NCI-H1417 treated with DMSO at 0.1 percent for 48 hours (cell line): ENCODE data around the gene KANSL1.
"Not testable (repeated sequence)": the region's sequence is repeated elsewhere in the genome, so short reads cannot be mapped to it uniquely, and the experiment has no call there.

Experiments used
- DNase-seq: peaks from one replicate; lab custom pipeline; 2025; lab: John Stamatoyannopoulos, UW

The KANSL1 gene

DNA sequence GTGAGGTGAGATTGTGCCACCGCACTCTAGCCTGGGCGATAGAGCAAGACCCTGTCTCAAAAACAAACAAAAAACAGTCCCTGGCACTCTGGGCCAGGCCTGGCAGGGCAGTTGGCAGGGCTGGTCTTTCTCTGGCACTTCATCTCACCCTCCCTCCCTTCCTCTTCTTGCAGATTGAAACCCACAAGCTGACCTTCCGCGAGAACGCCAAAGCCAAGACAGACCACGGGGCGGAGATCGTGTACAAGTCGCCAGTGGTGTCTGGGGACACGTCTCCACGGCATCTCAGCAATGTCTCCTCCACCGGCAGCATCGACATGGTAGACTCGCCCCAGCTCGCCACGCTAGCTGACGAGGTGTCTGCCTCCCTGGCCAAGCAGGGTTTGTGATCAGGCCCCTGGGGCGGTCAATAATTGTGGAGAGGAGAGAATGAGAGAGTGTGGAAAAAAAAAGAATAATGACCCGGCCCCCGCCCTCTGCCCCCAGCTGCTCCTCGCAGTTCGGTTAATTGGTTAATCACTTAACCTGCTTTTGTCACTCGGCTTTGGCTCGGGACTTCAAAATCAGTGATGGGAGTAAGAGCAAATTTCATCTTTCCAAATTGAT lies 169.3 kb downstream of the KANSL1 start:
- DNase-seq = no peak

DNA sequence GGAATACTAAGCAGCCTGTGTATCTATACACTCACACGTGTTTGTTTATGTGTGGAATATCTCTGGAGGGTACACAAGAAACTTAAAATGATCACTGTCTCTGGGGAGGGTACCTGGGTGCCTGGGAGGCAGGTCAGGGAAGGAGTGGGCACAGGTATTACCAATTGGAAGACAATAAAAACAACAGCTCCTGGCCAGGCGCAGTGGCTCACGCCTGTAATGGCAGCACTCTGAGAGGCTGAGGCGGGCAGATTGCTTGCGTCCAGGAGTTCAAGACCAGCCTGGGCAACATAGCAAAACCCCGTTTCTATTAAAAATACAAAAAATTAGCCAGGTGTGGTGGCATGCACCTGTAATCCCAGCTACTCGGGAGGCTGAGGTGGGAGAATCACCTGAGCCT lies 169.9 kb downstream of the KANSL1 start:
- DNase-seq = not testable (repeated sequence)

- no peak for DNase-seq
These were observed 172.2 kb downstream of the KANSL1 start for GRCh38 chr17:46020998-46021397.

DNA sequence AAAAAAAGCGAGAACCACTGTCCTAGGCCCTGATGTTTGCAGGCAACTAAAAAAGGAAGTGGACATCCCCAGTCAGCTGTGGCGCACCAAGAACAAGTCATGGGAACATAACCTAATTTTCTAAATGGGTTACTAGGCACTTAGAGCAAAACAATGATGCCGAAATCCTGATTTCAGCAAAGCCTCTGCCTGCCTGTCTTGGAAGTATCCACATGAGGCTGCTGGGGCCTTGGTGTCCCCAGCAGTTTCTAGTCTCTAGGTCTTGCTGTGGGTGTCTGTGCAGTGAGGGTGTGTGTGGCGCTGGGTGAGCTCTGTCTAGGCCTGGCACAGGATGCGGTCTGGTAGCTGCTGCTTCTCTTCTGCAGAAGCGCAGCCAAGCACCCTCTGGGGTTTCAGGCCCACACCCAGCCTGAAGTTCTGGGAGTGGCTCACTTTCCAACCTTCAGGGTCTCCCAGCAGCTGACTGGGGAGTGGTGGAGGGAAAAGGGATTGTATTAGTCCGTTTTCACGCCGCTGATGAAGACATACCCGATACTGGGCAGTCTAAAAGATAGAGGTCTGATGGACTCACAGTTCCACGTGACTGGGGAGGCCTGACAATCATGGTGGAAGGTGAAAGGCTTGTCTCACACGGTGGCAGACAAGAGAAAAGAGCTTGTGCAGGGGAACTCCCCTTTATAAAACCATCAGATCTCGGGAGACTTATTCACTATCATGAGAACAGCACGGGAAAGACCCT lies 173.0 kb downstream of the KANSL1 start:
- DNase-seq = no peak

DNA sequence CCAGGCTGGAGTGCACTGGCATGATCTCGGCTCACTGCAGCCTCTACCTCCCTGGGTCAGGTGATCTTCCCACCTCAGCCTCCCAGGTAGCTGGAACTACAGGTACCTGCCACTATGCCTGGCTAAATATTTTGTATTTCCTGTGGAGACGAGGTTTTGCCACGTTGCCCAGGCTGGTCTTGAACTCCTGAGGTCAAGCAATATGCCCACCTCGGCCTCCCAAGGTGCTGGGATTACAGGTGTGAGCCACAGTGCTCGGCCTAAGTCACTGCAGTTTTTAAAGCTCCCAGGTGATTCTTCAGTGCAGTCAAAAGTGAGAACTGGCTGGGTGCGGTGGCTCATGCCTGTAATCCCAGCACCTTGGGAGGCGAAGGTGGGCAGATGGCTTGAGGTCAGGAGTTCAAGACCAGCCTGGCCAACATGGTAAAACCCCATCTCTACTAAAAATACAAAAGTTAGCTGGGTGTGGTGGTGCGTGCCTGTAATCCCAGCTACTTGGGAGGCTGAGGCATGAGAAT lies 173.8 kb downstream of the KANSL1 start:
- DNase-seq = not testable (repeated sequence)

- DNase-seq = no peak
These were observed 179.6 kb downstream of the KANSL1 start for GRCh38 chr17:46013502-46014165.

DNA sequence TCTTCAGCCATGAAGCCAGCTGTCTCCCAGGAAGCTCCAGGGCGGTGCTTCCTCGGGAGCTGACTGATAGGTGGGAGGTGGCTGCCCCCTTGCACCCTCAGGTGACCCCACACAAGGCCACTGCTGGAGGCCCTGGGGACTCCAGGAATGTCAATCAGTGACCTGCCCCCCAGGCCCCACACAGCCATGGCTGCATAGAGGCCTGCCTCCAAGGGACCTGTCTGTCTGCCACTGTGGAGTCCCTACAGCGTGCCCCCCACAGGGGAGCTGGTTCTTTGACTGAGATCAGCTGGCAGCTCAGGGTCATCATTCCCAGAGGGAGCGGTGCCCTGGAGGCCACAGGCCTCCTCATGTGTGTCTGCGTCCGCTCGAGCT lies 180.1 kb downstream of the KANSL1 start:
- DNase-seq = no peak

DNA sequence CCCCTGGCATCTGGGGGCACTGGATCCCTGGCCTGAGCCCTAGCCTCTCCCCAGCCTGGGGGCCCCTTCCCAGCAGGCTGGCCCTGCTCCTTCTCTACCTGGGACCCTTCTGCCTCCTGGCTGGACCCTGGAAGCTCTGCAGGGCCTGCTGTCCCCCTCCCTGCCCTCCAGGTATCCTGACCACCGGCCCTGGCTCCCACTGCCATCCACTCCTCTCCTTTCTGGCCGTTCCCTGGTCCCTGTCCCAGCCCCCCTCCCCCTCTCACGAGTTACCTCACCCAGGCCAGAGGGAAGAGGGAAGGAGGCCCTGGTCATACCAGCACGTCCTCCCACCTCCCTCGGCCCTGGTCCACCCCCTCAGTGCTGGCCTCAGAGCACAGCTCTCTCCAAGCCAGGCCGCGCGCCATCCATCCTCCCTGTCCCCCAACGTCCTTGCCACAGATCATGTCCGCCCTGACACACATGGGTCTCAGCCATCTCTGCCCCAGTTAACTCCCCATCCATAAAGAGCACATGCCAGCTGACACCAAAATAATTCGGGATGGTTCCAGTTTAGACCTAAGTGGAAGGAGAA lies 180.6 kb downstream of the KANSL1 start:
- DNase-seq = no peak

DNA sequence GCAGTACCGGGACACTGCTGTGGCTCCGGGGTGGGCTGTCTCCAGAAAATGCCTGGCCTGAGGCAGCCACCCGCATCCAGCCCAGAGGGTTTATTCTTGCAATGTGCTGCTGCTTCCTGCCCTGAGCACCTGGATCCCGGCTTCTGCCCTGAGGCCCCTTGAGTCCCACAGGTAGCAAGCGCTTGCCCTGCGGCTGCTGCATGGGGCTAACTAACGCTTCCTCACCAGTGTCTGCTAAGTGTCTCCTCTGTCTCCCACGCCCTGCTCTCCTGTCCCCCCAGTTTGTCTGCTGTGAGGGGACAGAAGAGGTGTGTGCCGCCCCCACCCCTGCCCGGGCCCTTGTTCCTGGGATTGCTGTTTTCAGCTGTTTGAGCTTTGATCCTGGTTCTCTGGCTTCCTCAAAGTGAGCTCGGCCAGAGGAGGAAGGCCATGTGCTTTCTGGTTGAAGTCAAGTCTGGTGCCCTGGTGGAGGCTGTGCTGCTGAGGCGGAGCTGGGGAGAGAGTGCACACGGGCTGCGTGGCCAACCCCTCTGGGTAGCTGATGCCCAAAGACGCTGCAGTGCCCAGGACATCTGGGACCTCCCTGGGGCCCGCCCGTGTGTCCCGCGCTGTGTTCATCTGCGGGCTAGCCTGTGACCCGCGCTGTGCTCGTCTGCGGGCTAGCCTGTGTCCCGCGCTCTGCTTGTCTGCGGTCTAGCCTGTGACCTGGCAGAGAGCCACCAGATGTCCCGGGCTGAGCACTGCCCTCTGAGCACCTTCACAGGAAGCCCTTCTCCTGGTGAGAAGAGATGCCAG lies 181.3 kb downstream of the KANSL1 start:
- DNase-seq = no peak

DNA sequence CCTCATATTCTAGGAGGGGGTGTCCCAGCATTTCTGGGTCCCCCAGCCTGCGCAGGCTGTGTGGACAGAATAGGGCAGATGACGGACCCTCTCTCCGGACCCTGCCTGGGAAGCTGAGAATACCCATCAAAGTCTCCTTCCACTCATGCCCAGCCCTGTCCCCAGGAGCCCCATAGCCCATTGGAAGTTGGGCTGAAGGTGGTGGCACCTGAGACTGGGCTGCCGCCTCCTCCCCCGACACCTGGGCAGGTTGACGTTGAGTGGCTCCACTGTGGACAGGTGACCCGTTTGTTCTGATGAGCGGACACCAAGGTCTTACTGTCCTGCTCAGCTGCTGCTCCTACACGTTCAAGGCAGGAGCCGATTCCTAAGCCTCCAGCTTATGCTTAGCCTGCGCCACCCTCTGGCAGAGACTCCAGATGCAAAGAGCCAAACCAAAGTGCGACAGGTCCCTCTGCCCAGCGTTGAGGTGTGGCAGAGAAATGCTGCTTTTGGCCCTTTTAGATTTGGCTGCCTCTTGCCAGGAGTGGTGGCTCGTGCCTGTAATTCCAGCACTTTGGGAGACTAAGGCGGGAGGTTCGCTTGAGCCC lies 182.5 kb downstream of the KANSL1 start:
- no peak for DNase-seq

GRCh38 chr17:46009681-46010596 lies 183.3 kb downstream of the KANSL1 start:
- no peak for DNase-seq

DNA sequence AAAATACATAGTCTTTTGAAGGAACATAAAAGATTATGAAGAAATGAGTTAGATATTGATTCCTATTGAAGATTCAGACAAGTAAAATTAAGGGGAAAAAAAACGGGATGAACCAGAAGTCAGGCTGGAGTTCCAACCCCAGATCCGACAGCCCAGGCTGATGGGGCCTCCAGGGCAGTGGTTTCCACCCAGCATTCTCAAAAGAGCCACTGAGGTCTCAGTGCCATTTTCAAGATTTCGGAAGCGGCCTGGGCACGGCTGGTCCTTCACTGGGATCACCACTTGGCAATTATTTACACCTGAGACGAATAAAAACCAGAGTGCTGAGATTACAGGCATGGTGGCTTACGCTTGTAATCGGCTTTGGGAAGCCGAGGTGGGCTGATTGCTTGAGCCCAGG lies 184.6 kb downstream of the KANSL1 start:
- no peak for DNase-seq

GRCh38 chr17:46007461-46007965 lies 185.7 kb downstream of the KANSL1 start:
- DNase-seq = no peak

GRCh38 chr17:46006082-46006481 lies 187.1 kb downstream of the KANSL1 start:
- not testable (repeated sequence) for DNase-seq

GRCh38 chr17:46003907-46004748 lies 189.1 kb downstream of the KANSL1 start:
- no peak for DNase-seq

GRCh38 chr17:46002973-46003316 lies 190.3 kb downstream of the KANSL1 start:
- no peak for DNase-seq

- DNase-seq = no peak
These were observed 190.8 kb downstream of the KANSL1 start for GRCh38 chr17:46002311-46002972.

DNA sequence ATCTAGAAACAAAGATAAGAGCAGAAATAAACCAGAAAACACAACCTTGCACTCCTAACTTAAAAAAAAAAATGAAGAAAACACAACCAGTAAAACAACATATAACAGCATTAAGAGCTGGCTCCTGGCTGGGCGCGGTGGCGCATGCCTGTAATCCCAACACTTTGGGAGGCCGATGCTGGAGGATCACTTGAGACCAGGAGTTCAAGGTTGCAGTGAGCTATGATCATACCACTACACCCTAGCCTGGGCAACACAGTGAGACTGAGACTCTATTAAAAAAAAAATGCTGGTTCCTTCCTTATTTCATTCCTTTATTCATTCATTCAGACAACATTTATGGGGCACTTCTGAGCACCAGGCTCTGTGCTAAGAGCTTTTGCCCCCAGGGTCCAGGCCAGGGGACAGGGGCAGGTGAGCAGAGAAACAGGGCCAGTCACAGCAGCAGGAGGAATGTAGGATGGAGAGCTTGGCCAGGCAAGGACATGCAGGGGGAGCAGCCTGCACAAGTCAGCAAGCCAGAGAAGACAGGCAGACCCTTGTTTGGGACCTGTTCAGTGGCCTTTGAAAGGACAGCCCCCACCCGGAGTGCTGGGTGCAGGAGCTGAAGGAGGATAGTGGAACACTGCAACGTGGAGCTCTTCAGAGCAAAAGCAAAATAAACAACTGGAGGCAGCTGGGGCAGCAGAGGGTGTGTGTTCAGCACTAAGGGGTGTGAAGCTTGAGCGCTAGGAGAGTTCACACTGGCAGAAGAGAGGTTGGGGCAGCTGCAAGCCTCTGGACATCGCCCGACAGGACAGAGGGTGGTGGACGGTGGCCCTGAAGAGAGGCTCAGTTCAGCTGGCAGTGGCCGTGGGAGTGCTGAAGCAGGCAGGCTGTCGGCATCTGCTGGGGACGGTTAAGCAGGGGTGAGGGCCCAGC lies 191.6 kb downstream of the KANSL1 start:
- DNase-seq = no peak
